ENCODE results near the gene SHMT2. TPM values are rescaled to one million over a fixed set of nuclear protein-coding genes. Genes with fewer than 3 reads are reported as not detected.
A peak's percentile ranks its signal among the peaks of the same experiment; 100 is the strongest.

SHMT2 gene
- total and polyA plus RNA-seq, 9 of the 15 experiments (the other 6 are each of a cell fraction or from before 2014, with no cell fraction given), result 46.1 to 319 (median 115) TPM

DNA sequence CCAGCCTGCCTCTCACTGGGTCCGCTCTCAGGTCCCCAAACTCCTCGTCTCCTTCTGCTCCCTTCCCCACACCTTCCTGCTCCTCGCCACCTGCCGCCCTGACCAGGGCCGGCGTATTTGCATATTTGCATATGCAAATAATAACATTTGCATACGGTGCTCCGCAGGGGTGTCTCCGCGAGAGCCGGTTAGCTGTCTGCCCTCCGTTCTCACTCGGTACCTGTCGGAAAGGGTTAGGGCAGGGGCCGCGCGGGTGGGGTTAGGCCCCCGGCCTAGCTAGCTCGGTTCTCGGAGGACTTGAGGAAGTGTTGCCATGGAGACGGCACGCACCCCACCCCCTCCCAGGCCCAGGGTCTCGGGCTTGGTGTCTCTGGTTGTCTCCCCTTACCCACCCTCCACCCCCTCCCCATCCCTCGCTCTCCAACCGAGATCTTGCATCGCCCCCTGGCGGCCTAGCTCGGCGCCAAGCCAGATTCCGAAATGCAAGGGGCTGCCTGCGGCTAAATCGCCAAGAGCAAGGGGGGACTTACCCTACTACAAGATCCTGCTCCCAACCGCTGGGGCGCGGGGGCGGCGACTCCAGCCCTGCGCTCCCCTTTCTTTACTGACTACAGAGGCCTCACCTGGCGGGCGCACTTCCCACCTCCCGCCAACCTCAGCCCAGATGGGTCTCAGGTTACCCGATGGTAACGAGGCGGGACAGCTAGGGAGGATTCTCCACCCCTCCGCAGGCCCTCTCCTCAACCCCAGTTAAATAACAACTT is 13.4 kb downstream of the SHMT2 start (continued):
- TF ChIP-seq SIN3A (IDR thresholded peaks at IDR 0.05; ENCODE audit: borderline replicate concordance in 2 of 2, control insufficient read depth in 1 of 2, low read depth in 2 of 2, low read length in 2 of 2), result 0 out of 4 replicates have a peak, but pooled peaks have one; percentile 23 to 51
- TF ChIP-seq ZBED1 (IDR thresholded peaks at IDR 0.05), result no peak
- peak; percentile 74; the same call in 1 of the 2 replicates for TF ChIP-seq PHF21A (IDR thresholded peaks at IDR 0.05; ENCODE audit: borderline replicate concordance, low read depth)
- TF ChIP-seq NBN (IDR thresholded peaks at IDR 0.05; ENCODE audit: low read depth), result 0 out of 2 replicates have a peak, but pooled peaks have one; percentile 32
- TF ChIP-seq, protein P1, sequence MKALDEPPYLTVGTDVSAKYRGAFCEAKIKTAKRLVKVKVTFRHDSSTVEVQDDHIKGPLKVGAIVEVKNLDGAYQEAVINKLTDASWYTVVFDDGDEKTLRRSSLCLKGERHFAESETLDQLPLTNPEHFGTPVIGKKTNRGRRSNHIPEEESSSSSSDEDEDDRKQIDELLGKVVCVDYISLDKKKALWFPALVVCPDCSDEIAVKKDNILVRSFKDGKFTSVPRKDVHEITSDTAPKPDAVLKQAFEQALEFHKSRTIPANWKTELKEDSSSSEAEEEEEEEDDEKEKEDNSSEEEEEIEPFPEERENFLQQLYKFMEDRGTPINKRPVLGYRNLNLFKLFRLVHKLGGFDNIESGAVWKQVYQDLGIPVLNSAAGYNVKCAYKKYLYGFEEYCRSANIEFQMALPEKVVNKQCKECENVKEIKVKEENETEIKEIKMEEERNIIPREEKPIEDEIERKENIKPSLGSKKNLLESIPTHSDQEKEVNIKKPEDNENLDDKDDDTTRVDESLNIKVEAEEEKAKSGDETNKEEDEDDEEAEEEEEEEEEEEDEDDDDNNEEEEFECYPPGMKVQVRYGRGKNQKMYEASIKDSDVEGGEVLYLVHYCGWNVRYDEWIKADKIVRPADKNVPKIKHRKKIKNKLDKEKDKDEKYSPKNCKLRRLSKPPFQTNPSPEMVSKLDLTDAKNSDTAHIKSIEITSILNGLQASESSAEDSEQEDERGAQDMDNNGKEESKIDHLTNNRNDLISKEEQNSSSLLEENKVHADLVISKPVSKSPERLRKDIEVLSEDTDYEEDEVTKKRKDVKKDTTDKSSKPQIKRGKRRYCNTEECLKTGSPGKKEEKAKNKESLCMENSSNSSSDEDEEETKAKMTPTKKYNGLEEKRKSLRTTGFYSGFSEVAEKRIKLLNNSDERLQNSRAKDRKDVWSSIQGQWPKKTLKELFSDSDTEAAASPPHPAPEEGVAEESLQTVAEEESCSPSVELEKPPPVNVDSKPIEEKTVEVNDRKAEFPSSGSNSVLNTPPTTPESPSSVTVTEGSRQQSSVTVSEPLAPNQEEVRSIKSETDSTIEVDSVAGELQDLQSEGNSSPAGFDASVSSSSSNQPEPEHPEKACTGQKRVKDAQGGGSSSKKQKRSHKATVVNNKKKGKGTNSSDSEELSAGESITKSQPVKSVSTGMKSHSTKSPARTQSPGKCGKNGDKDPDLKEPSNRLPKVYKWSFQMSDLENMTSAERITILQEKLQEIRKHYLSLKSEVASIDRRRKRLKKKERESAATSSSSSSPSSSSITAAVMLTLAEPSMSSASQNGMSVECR (CRISPR knock-in tag; IDR thresholded peaks at IDR 0.05), result peak; percentile 49; the same call in 1 of the 2 replicates
- TF ChIP-seq PRMT5 (CRISPR knock-in tag; IDR thresholded peaks at IDR 0.05), result no peak
- TF ChIP-seq ZNF24 (IDR thresholded peaks at IDR 0.05), result no peak
- TF ChIP-seq PCBP1 (IDR thresholded peaks at IDR 0.05; ENCODE audit: low read depth, low read length, poor library complexity, severe bottlenecking), result peak; percentile 82
- peak; percentile 78 for TF ChIP-seq MAFK (IDR thresholded peaks at IDR 0.05; ENCODE audit: low read length)
- TF ChIP-seq, protein P2, sequence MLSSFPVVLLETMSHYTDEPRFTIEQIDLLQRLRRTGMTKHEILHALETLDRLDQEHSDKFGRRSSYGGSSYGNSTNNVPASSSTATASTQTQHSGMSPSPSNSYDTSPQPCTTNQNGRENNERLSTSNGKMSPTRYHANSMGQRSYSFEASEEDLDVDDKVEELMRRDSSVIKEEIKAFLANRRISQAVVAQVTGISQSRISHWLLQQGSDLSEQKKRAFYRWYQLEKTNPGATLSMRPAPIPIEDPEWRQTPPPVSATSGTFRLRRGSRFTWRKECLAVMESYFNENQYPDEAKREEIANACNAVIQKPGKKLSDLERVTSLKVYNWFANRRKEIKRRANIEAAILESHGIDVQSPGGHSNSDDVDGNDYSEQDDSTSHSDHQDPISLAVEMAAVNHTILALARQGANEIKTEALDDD (IDR thresholded peaks at IDR 0.05), result no peak
- TF ChIP-seq DPF2 (IDR thresholded peaks at IDR 0.05), result no peak
- TF ChIP-seq CTBP1 (IDR thresholded peaks at IDR 0.05; ENCODE audit: borderline replicate concordance), result peak; percentile 67
- TF ChIP-seq, protein P3, sequence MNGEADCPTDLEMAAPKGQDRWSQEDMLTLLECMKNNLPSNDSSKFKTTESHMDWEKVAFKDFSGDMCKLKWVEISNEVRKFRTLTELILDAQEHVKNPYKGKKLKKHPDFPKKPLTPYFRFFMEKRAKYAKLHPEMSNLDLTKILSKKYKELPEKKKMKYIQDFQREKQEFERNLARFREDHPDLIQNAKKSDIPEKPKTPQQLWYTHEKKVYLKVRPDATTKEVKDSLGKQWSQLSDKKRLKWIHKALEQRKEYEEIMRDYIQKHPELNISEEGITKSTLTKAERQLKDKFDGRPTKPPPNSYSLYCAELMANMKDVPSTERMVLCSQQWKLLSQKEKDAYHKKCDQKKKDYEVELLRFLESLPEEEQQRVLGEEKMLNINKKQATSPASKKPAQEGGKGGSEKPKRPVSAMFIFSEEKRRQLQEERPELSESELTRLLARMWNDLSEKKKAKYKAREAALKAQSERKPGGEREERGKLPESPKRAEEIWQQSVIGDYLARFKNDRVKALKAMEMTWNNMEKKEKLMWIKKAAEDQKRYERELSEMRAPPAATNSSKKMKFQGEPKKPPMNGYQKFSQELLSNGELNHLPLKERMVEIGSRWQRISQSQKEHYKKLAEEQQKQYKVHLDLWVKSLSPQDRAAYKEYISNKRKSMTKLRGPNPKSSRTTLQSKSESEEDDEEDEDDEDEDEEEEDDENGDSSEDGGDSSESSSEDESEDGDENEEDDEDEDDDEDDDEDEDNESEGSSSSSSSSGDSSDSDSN (IDR thresholded peaks at IDR 0.05; ENCODE audit: borderline replicate concordance in 1 of 2, low read depth in 2 of 2, low read length in 2 of 2), result no peak
- peak in 1 of 2 experiments; percentile 55; a peak in 1 of 4 replicates for TF ChIP-seq TEAD1 (CRISPR knock-in tag; IDR thresholded peaks at IDR 0.05)
- 0 out of 2 replicates have a peak, but pooled peaks have one; percentile 4 for TF ChIP-seq TAL1 (IDR thresholded peaks at IDR 0.05)
- no peak for TF ChIP-seq ZNF717 (CRISPR knock-in tag; IDR thresholded peaks at IDR 0.05)
- TF ChIP-seq GATAD2B (IDR thresholded peaks at IDR 0.05; ENCODE audit: borderline replicate concordance), result 0 out of 2 replicates have a peak, but pooled peaks have one; percentile 16
- TF ChIP-seq SMAD2 (IDR thresholded peaks at IDR 0.05; ENCODE audit: low read depth, low read length), result no peak
- no peak for TF ChIP-seq MEF2D (tag; conservative IDR thresholded peaks at IDR 0.05; ENCODE audit: low read depth)
- no peak for TF ChIP-seq KLF6 (CRISPR knock-in tag; IDR thresholded peaks at IDR 0.05; ENCODE audit: borderline replicate concordance)

All from K562 (cell line).